GM12878 (cell line): Measurements from ENCODE around the gene TMC8. TPM values are rescaled to one million over a fixed set of nuclear protein-coding genes. Genes with fewer than 3 reads are reported as not detected.

ENCODE experiments used
- ATAC-seq: fragments of 200-7000 bp; cut with Tn5 transposase; 3 replicates; pipeline ENCODE4 v1.9.1; 2020; ENCODE audit warnings: mild to moderate bottlenecking, moderate library complexity
- BruUV-seq: library from RNA; stranded (reverse); fragments of 400-500 nt; replicated peaks from 2 replicates; lab custom pipeline; 2021; lab: Mats Ljungman, UMichigan
- CTCF ChIA-PET: fragments of 300-600 bp; sonication (Branson Sonifier 250); formaldehyde crosslinking; extraction: SDS; loops from one replicate; lab custom pipeline; 2021; ENCODE audit warnings: inconsistent platforms; lab: Yijun Ruan, JAX
- POLR2A ChIA-PET: fragments of 350-600 bp; formaldehyde crosslinking; extraction: SDS; loops from one replicate; lab custom pipeline; 2021; ENCODE audit warnings: inconsistent platforms; lab: Charles Lee
- RAD21 ChIA-PET: fragments of 300-600 bp; sonication (Branson Sonifier 250); formaldehyde crosslinking; loops from one replicate; lab custom pipeline; 2023; ENCODE audit warnings: antibody characterized with exemption; ENCODE audit not compliant: unreplicated experiment; lab: Charles Lee
- SMC1A ChIA-PET: fragments of 300-600 bp; sonication (Branson Sonifier 250); formaldehyde crosslinking; loops from one replicate; lab custom pipeline; 2023; ENCODE audit not compliant: unreplicated experiment, uncharacterized antibody; lab: Charles Lee
- DNase-seq: peaks from one replicate; pipeline ENCODE4 v3.0.0-alpha.2; 2011; ENCODE audit warnings: low read depth, low spot score
- FAIRE-seq: peaks from 3 replicates; lab custom pipeline; 2011; peaks lifted over from hg19 to GRCh38; lab: Jason Lieb, UNC
- H2AFZ ChIP-seq: 2 replicates; pipeline ENCODE4 v1.6.0; 2011; ENCODE audit warnings: low read depth, low read length, control low read depth; ENCODE audit not compliant: control insufficient read depth
- H3K27ac ChIP-seq: 2 replicates; pipeline ENCODE4 v1.5.1; 2011; ENCODE audit warnings: control low read depth; ENCODE audit not compliant: control insufficient read depth, insufficient read depth
- H3K27me3 ChIP-seq, 2 experiments: replicated peaks in 1 of 2; 2 replicates each; pipeline versions ENCODE4 v1.6.0 to v1.6.1; 2011; ENCODE audit warnings: low read length in 1 of 2; ENCODE audit not compliant: control insufficient read depth in 2 of 2, insufficient read depth in 2 of 2
- H3K36me3 ChIP-seq, 2 experiments: 2 replicates each; pipeline ENCODE4 v1.5.1; 2011; ENCODE audit warnings: low read length in 1 of 2; ENCODE audit not compliant: control insufficient read depth in 2 of 2, insufficient read depth in 2 of 2
- H3K4me1 ChIP-seq: 2 replicates; pipeline ENCODE4 v1.6.1; 2011; ENCODE audit warnings: mild to moderate bottlenecking, low read length, moderate library complexity, mixed read lengths; ENCODE audit not compliant: control insufficient read depth, insufficient read depth
- H3K4me2 ChIP-seq: 2 replicates; pipeline ENCODE4 v1.6.0; 2011; ENCODE audit warnings: control low read depth; ENCODE audit not compliant: control insufficient read depth, insufficient read depth
- H3K4me3 ChIP-seq: fragments of 200-600 bp; sonication (generic); 2 replicates; pipeline ENCODE4 v1.5.1; 2016
- H3K79me2 ChIP-seq: 2 replicates; pipeline ENCODE4 v1.6.0; 2011; ENCODE audit warnings: low read length; ENCODE audit not compliant: control insufficient read depth, insufficient read depth
- H3K9ac ChIP-seq: 2 replicates; pipeline ENCODE4 v1.8.0; 2011; ENCODE audit warnings: low read length, control low read depth, mixed read lengths; ENCODE audit not compliant: control insufficient read depth, insufficient read depth
- H3K9me3 ChIP-seq: replicated peaks from 3 replicates; pipeline ENCODE4 v1.5.1; 2011; ENCODE audit warnings: mild to moderate bottlenecking, low read length; ENCODE audit not compliant: control insufficient read depth, insufficient read depth
- H4K20me1 ChIP-seq: 2 replicates; pipeline ENCODE4 v1.6.0; 2011; ENCODE audit not compliant: control insufficient read depth, insufficient read depth
- BACH1 ChIP-seq: fragments of 450-650 bp; IDR thresholded peaks from 2 replicates; pipeline ENCODE4 v1.6.1; 2017; ENCODE audit warnings: mild to moderate bottlenecking, borderline replicate concordance
- CHD1 ChIP-seq: IDR thresholded peaks from 2 replicates; pipeline ENCODE4 v1.6.1; 2012; ENCODE audit warnings: low read depth, low read length, improper control_type of control experiment
- CHD2 ChIP-seq: IDR thresholded peaks from 2 replicates; pipeline ENCODE4 v1.6.1; 2011; ENCODE audit warnings: low read depth, low read length, improper control_type of control experiment, borderline replicate concordance
- CREM ChIP-seq: IDR thresholded peaks from 2 replicates; pipeline ENCODE4 v1.6.1; 2014; ENCODE audit warnings: antibody characterized with exemption, low read depth
- FOXM1 ChIP-seq: IDR thresholded peaks from 2 replicates; pipeline ENCODE4 v1.6.1; 2012; ENCODE audit warnings: low read depth, mild to moderate bottlenecking, inconsistent platforms, low read length, moderate library complexity
- HCFC1 ChIP-seq: fragments of 150-350 bp; IDR thresholded peaks from 2 replicates; pipeline ENCODE4 v1.6.1; 2014; ENCODE audit warnings: low read length
- KDM1A ChIP-seq: fragments of 200-600 bp; sonication (generic); IDR thresholded peaks from 2 replicates; pipeline ENCODE4 v1.6.1; 2016; ENCODE audit warnings: borderline replicate concordance
- SIX5 ChIP-seq: IDR thresholded peaks from 2 replicates; pipeline ENCODE4 v1.6.1; 2011; ENCODE audit warnings: mild to moderate bottlenecking, low read depth, low read length, moderate library complexity; ENCODE audit not compliant: severe bottlenecking
- ZBED1 ChIP-seq: IDR thresholded peaks from 2 replicates; pipeline ENCODE4 v1.6.1; 2016; ENCODE audit warnings: borderline replicate concordance
- ZNF384 ChIP-seq: IDR thresholded peaks from 2 replicates; pipeline ENCODE4 v1.6.1; 2012; ENCODE audit warnings: low read depth, mild to moderate bottlenecking, low read length, improper control_type of control experiment, borderline replicate concordance
- WGBS: methylation state at CpG from one replicate; pipeline ENCODE4 v1.1.6; 2016; ENCODE audit warnings: low lambda C conversion rate; ENCODE audit not compliant: insufficient replicate concordance, insufficient coverage; ENCODE audit errors: missing lambda C conversion rate; 5-methylcytosine and 5-hydroxymethylcytosine counted together
- in situ Hi-C: fragments of 300-500 bp; cut with MboI; formaldehyde crosslinking; loops from 9 replicates; pipeline ENCODE4 v1.14.3; 2018; ENCODE audit warnings: mixed read lengths
- intact Hi-C: fragments of 100-400 bp; cut with micrococcal nuclease; formaldehyde crosslinking; loops from one replicate; pipeline ENCODE4 v1.14.2; 2022; ENCODE audit not compliant: unreplicated experiment
- polyA plus RNA-seq, 11 experiments: library from polyadenylated mRNA; depleted of rRNA in 4 of 11; unstranded in 6 of 11; stranded (reverse) in 5 of 11; fragments of >200 nt; fragmentation: Nextera tagmentation in 4 of 11; fragmentation: Illumina TruSeq in 1 of 11; extraction: Ambion mirVana in 4 of 11; extraction: Trizol in 1 of 11; gene quantifications; 1 replicate in 1 of 11; 2 replicates in 10 of 11; pipeline versions ENCODE4 v1.2.1 to v1.2.3, GENCODE V29; 2011 to 2016; ENCODE audit warnings: inconsistent platforms in 2 of 11, missing spikeins in 2 of 11, low read depth in 1 of 11
- total RNA-seq, 4 experiments: library from RNA; depleted of rRNA in 3 of 4; stranded (reverse); fragments of >200 nt in 3 of 4; fragmentation: Illumina TruSeq in 1 of 4; extraction: Trizol in 1 of 4; gene quantifications; 2 replicates each; pipeline versions ENCODE4 v1.2.1 to v1.2.3, GENCODE V29; 2013 to 2021
- TF ChIP-seq, protein P1 (sequence below): fragments of 450-650 bp; IDR thresholded peaks from 2 replicates; pipeline ENCODE4 v1.6.1; 2018; ENCODE audit warnings: borderline replicate concordance, mild to moderate bottlenecking; ENCODE audit not compliant: partially characterized antibody
- TF ChIP-seq, protein P2 (sequence below): fragments of 450-650 bp; IDR thresholded peaks from 2 replicates; pipeline ENCODE4 v1.6.1; 2014; ENCODE audit warnings: mild to moderate bottlenecking

The TMC8 gene
- total and polyA plus RNA-seq, 10 of the 15 experiments (the other 5 are each of a cell fraction or from before 2014, with no cell fraction given) = 2.7 to 128 (median 40.0) TPM

DNA sequence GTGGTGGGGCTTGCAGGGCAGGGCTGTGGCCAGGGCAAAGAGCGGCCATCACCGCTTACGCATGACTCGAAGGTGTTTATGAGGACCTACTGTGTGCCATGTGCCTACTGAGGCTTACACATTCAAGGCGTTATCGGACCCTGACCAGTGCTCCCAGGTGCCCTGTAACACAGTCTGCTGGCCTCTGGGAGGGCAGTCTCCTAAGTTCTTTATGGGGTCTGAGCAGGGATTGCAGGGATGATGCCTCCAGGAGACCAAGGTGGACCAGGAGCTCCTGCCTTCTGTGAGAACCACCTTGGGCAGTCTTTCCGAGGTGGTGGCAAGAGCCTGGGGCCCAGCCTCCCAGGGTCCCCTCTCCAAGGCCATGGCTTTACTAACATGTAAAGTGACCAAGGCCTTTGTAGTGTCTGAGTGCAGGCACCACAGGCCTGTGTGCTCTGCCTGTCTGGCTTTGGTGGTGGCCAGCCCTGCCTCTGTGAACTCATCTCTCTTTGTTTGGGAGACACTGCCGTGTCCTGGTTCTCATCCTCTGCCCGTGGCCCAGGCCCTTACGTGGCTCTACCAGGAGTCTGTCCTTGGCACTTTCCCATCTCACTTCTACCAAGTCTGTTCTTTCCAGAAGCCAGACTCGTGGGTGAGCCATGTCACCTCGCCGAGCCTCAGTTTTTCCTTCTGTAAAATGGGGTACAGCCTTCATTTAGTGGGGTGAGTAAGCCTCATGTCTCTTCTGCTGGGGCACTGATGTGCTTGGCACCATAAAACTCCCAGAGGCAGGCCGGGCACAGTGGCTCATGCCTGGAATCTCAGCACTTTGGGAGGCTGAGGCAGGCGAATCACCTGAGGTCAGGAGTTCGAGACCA, 34.4 kb downstream of the TMC8 start:
- intact Hi-C loops (no loop called here), in situ Hi-C loops (loop anchor here (25.0 kb wide), 1 partner anchor 1903 kb away; the partner anchor contains the start of gene UBALD2)
- ChIA-PET CTCF (interaction anchor here (1.3 kb wide), 1 partner anchor 27 kb away, joined by 4 read pairs; no protein-coding TSS in a partner anchor), RAD21 (no interaction called here), SMC1A (interaction anchor here (1.1 kb wide), 1 partner anchor 9 kb away, joined by 3 read pairs; no protein-coding TSS in a partner anchor), POLR2A (no interaction called here)
- Histone ChIP-seq H3K9me3 (no peaks in the 10 kb centered on the region), H4K20me1 (no peaks in the 10 kb centered on the region), H2AFZ (no peak overlapping the region), H3K36me3 (no peaks in the 10 kb centered on the region; a peak in 1 of 4 replicates), H3K9ac (no peak overlapping the region), H3K27me3 (no peaks in the 10 kb centered on the region), H3K79me2 (peaks cover 21% of the 10 kb centered on the region), H3K4me2 (no peak overlapping the region), H3K27ac (no peak overlapping the region), H3K4me3 (no peak overlapping the region), H3K4me1 (peaks cover 20% of the 10 kb centered on the region)
- FAIRE-seq = no peak
- DNase-seq = no peak
- BruUV-seq = no TSS peak
- no peak for ATAC-seq
- WGBS = 79% methylated on average over 16 of the region's 16 CpGs
- TF ChIP-seq CREM (no peak), KDM1A (no peak), BACH1 (no peak), ZBED1 (no peak), CHD1 (no peak), SIX5 (no peak), FOXM1 (no peak), ZNF384 (no peak), CHD2 (no peak), HCFC1 (no peak)
- TF ChIP-seq, protein P1, sequence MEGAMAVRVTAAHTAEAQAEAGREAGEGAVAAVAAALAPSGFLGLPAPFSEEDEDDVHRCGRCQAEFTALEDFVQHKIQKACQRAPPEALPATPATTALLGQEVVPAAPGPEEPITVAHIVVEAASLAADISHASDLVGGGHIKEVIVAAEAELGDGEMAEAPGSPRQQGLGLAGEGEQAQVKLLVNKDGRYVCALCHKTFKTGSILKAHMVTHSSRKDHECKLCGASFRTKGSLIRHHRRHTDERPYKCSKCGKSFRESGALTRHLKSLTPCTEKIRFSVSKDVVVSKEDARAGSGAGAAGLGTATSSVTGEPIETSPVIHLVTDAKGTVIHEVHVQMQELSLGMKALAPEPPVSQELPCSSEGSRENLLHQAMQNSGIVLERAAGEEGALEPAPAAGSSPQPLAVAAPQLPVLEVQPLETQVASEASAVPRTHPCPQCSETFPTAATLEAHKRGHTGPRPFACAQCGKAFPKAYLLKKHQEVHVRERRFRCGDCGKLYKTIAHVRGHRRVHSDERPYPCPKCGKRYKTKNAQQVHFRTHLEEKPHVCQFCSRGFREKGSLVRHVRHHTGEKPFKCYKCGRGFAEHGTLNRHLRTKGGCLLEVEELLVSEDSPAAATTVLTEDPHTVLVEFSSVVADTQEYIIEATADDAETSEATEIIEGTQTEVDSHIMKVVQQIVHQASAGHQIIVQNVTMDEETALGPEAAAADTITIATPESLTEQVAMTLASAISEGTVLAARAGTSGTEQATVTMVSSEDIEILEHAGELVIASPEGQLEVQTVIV = no peak
- TF ChIP-seq, protein P2, sequence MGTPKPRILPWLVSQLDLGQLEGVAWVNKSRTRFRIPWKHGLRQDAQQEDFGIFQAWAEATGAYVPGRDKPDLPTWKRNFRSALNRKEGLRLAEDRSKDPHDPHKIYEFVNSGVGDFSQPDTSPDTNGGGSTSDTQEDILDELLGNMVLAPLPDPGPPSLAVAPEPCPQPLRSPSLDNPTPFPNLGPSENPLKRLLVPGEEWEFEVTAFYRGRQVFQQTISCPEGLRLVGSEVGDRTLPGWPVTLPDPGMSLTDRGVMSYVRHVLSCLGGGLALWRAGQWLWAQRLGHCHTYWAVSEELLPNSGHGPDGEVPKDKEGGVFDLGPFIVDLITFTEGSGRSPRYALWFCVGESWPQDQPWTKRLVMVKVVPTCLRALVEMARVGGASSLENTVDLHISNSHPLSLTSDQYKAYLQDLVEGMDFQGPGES = no peak
